NCI-H774 (cell line): ENCODE results near the gene FGF10.

Source experiments
- DNase-seq: peaks from one replicate; lab custom pipeline; 2025; lab: John Stamatoyannopoulos, UW

The FGF10 gene

DNA sequence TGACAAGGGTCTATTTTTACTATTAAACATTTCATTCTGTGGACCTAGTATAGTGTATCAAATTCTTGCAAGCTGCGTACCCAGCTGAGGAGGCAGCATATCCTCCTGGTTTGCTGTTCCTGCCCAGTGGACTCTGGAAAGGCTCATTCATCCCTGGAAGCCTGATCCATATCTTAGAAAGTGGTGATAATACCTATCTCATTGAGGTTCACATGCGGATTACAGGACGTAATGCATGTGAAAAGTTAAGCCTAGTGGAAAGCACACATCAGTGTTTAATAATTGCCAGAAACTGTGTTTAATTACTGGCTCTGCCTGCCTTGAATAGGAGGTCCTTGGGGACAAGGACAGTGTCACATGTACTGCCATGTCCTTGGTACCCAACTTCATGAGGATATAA lies 132.0 kb downstream of the FGF10 start:
- DNase-seq: no peak
